GM21619 (cell line): ENCODE measurements around the gene ZNF202.
"Not testable (repeated sequence)": the region's sequence is repeated elsewhere in the genome, so short reads cannot be mapped to it uniquely, and the experiment has no call there.

ENCODE experiments used
- ATAC-seq: cut with Tn5 transposase; IDR thresholded peaks from one replicate; pipeline ENCODE4 v1.9.1; 2021; ENCODE audit not compliant: unreplicated experiment

Gene ZNF202

DNA sequence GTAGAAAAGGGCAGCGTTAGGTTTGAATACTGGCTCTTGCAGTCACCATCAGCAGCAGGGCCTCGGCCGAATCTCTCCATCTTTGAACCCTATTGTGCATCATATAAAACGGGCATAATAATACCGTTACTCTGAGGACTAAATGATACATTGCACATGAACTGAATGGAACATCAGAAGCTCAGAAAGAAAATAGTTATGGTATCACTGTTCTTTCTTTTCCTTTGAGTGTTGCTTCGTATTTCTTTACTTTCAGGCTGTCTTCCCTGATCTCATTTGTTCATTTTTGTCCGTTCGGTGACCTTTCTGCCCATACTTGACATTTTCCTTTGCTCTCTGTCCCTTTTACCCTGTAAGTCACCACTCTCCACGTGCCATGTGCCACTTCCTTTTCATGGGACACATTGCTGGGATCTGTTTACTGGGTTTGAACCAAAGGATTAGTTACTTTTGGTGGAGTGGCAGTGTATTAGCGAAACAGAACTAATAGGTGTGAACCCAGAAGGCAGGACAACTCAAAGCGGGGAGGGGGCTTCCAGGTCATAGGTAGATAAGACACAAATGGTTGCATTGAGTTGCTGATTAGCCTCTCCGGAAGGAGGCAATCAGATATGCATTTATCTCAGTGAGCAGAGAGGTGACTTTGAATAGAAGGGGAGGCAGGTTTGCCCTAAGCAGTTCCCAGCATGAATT lies 717 bp upstream of the ZNF202 start:
- ATAC-seq: no peak

DNA sequence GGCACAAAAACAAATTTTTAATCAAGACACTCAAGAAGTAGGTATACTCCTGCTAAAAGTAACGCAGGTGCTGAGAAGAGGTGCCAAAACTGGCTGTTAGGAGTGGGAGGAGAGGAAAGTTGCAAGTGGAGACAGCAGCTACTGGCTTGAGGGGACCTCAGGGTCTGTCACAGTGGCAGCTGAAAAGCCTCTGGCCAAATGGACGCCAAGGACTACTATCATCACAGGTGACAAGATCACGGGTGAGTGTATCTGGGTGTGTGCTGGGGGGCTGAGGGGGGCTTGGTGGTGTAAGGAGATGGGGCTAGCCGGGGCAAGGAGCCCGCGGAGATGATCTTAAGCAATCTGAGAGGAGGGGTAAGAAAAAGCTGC lies 687 bp downstream of the ZNF202 start:
- ATAC-seq: no peak

DNA sequence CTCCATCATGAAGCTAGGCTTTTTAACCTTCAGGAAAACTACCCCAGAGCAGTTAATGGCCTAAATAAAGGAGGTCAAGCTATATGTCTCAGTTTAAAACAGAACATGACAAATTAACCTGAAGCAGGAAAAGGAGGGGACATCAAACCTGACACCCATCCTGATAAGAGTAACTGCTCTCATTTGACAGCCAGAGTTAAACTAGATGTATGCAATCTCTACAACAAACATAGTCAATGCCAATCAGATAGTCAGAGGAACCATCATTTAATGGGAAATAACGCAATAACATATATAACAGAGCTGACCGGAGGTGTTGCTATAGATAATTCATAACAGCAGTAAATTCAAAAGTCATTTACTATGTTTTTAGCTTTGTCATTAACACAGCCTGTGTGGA lies 3.1 kb downstream of the ZNF202 start:
- ATAC-seq: no peak

DNA sequence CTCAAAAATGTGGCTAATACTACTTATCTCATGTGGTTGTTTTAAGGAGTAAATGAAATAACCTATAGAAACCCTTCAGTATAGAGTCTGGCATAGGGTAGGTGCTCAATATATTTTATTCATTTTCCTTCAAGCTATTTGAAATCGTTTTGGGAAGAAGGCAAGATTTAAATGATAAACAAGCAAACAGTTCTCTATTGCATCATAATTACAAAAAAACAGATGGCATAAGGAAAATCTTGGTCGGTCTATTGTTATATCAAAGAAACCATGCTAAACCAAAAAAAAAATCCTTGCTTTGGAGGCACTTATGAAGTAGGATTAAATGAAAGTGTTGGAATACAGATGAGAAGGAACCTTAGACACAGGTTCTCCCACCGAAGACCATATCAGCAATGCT lies 4.7 kb downstream of the ZNF202 start:
- ATAC-seq: no peak

DNA sequence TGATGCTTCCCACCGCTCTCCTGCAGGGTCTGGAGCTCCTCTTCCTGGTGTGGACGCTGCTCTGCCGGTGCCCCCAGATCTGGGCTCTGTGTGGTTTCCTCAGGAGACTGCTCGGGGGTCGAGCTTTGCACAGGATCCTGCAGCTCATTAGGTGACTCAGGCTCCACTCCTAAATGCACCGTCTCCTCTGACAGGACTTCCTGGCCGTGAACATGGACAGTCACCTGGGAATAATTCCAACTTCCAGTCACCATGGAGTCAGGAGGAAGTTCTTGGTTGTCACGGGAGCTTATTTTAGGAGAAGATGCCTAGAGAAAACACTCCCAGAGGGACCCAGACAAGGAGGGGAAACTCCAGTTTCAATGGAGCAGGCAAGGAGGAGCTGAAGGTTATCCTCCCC lies 11.9 kb downstream of the ZNF202 start:
- no peak for ATAC-seq

DNA sequence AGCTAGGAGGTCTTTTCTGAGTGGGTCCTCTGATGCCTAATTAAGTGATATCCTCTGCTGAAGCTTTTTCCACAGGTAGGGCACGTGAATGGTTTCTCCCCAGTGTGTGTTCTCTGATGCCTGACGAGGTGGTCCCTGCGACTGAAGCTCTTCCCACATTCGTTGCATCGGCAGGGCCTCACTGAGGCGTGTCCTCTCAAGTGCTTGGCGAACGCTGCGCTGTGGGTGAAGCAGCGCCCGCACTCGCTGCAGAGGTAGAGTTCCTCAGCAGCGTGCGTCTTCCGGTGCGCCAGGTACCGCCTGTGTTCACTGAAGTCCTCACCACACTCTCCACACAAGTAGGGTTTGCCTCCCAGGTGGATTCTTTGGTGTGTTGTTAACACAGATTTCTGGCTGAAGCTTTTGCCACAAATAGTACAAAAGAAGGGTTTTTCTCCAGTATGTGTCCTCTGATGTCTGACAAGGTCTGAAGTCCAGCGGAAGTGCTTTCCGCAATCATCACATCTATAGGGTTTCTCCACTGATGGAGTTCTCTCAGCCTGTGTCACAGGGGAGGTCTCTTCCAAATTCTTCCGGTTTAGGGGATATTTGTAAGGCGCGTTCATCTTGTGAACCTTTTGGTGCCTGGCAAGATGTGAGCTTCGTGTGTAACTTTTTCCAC lies 15.3 kb downstream of the ZNF202 start:
- no peak for ATAC-seq

DNA sequence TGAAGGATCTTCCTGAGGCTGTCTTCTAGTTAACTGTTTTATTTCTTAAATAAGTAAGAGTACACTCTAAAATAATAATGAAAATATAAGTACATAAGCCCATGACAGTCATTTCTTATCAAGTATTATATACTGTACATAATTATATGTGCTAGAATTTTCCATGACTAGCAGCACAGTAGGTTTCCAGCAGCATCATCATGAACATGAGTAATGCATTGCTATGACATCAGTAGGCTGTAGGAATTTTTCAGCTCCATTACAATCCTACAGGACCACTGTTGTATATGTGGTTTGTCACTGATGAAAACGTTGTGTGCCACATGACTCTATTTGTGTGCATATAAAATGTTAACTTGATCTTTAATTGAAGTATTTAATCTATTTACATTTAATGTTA lies 22.0 kb downstream of the ZNF202 start:
- no peak for ATAC-seq

DNA sequence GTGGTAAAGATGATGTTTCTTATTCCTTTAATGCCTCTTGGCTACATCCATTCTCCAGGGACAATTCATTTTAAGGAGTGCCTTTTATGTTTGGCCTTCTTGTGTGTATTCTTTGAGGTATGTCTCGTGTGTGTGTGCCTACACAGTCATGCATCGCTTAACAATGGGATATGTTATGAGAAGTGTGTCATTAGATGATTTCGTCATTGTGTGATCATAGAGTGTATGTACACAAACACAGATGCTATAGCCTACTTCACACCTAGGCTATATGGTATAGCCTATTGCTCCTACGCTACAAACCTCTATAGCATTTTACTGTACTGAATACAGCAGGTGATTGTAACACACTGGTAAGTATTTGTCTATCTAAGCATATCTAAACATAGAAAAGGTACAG lies 23.0 kb downstream of the ZNF202 start:
- no peak for ATAC-seq

DNA sequence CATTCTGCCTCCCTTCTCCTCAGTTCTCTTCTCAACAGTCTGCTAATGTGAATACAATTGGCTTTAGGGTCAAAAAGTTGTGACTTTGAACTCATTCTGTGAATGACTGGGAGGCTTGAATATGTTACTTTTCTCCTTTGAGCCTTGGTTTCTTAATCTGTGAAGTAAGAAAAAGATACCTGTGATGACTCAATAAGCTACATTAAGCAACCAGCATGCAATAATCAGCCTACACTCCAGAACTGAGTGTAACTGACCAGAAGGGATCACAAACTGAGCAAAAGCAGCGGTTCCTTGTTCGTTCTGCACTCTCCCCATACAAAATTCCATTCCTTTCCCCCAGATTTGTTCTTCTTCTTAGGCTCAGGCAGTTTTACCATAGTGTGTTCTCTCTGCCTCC lies 23.4 kb downstream of the ZNF202 start:
- ATAC-seq: no peak

DNA sequence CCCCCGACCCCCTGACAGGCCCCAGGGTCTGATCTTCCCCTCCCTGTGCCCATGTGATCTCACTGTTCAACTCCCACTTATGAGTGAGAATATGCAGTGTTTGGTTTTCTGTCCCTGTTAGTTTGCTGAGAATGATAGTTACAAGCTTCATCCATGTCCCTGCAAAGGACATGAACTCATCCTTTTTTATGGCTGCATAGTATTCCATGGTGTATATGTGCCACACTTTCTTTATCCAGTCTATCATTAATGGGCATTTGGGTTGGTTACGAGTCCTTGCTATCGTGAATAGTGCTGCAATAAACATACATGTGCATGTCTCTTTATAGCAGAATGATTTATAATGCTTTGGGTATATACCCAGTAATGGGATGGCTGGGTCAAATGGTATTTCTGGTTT lies 28.8 kb downstream of the ZNF202 start:
- not testable (repeated sequence) for ATAC-seq

DNA sequence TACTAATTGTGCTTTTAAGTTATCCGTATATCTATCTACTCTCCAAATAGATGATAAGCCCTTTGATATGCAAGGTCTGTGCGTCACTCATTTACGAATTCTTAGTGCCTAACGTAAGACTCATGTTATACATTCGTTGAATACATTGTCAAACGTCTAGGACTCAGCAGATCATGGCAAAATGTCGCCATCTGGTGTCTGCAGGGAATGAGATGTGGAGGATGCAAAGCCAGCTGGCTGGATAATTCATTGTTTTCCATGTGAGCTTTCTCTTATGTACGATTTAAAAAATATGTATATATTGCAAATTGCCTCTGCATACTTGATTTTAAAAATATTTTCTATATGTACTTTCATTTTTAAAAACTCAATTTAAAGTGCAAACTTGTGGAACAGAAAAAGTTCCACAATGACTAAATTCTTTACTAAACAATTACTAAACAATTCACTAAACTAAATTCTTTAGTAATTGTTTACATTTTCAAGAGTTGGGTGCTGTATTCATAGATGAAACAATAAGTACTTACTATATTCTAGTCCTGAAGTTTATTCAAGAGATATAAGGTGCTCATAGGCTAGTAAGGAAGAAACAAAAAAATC lies 33.8 kb downstream of the ZNF202 start:
- ATAC-seq: no peak

DNA sequence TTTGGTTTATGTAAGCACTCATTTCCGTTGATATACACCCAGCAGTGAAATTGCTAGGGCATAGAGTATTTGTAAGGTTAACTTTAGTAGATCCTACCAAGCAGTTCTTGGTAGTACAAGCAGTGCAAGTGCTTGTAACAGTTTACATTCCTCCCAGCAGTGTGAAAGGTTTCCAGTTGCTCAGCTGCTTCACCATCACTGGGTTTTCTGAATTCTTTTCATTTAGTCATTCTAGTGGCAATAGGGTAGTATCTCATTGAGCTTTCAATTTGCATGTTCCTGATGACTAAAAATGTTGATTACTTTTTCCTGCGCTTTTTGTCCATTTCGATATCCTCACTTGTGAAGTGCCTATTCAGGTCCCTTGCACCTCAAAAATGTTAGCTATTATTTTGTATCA lies 34.3 kb downstream of the ZNF202 start:
- ATAC-seq: no peak

DNA sequence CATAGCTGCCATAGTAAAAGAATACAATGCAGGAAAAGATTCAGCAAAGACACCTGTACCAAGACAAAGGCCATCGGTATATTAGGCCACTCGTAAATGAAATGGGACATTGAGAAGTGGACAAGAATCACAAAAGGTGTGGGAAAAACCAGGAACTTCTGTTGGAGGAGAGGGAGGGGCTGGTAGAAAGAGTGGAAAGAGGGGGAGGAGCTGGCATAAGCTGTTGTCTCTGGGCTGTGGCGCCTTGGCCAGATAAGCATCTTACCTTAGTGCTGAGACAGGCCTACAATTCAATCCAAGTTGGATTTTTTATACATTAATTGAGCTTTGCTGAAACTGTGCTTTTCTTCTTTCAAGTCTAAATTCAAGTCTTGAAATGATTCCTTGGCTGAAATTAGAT lies 37.1 kb downstream of the ZNF202 start:
- ATAC-seq: no peak

DNA sequence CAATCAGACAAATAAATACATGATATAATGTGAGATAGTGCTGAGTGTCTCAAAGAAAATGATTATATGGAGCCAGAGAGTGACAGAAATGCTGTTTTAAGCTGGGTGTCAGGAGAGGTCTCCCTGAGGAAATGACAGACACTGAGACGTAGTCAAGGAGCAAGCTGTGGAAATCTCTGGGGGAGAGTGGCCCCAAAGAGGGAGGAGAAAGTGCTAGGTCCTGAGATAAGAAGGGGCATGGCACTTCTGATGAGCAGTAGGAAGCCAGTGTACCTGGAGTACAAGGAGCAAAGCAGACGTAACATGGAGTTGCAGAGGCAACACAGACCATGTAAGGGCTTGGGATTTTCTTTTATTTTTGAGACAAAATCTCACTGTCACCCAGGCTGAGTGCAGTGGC lies 38.8 kb downstream of the ZNF202 start:
- no peak for ATAC-seq

DNA sequence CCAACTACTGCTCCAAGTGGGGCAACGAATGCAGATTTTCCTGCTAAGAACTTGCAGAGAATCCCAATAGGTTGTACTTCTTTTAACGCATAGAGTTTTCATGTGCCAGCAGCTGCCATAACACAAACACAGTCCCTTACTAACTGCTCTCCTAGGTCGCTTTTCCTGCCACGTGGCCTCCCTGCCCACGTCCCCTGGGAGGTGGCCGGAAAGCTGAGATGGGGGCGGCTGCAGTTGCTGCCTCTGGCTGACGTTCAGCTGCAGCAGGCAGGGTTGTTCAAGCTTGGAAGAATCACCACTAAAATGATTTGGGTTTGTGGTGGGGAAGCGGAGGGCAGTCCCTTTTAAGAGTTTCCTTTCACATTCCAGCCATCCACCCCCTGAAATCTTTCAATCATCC lies 39.3 kb downstream of the ZNF202 start:
- no peak for ATAC-seq

DNA sequence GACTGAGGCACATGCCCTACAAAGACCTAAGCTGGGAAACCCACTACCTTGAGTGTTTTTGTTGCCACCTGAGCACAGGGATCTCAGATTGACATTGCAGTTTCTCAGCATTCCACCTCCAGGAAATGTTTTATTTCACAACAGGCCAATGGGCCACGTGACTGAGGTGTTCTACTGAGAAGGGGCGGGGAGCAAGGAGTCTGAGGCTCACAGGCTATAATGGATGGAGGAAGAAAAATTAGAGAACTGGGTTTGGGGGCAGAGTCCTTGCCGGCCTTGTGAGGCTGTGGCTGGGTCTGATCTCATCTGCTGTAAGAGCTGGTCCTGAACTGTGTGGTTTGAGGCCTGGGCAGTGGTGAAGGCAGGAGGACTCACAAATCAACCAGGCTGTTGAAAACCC lies 40.7 kb downstream of the ZNF202 start:
- ATAC-seq: no peak

DNA sequence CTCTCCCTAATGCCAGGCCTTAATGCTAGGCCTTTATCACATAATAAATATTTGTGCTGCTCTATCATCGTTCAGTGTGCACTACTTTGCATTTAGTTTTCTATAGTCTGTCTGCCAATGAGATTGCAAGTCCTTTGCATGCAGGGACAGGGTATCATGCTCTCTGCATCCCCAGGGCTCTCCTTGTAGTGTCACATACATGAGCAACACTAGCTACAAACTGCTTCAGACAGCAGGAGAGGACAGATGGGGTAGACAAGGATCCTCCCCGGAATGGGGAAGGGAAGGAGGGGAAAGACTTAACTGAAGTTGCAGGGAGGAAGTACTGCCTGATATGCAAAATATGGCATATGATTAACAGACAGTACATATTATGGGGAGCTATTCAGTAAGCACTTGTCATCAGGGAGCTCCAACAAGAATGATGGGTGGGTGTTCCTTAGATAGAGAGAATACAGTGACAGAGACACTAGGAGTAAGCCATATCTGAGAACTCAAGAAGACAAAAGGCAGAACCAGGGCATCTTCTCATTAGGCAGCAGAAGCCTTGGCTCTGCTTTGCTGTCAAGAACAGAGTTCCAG lies 42.8 kb downstream of the ZNF202 start:
- ATAC-seq: no peak

DNA sequence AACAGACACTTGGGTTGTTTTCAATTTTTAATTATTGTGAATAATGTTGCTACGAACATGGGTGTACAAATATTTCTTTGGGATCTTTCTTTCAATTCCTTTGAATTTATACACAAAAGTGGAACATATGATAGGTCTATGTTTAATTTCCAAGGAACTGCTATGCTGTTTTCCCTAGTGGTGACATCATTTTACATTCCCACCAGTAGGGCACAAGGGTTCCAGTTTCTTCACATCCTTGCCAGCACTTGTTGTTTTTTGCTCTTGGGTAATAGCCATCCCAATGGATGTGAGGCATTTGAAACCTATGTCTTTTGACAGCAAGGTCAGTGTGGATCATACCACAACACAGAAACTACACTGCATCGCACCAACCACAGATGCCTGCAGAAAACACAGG lies 45.3 kb downstream of the ZNF202 start:
- ATAC-seq: no peak

DNA sequence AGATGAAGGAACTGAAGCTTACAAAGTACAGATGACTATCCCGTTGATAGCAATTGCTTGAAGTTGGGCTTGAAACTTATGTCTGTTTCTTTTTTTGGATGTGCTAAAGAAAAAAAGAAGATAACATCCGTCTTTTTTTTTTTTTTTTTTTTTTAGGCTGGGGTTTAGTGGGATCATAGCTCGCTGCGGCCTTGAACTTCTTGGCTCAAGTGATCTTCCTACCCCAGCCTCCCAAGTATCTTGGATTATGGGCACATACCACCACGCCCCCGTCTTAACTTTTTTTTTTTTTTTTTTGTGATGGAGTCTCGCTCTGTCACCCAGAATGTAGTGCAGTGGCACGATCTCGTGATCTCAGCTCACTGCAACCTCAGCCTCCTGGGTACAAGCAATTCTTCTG lies 46.2 kb downstream of the ZNF202 start:
- ATAC-seq: no peak

DNA sequence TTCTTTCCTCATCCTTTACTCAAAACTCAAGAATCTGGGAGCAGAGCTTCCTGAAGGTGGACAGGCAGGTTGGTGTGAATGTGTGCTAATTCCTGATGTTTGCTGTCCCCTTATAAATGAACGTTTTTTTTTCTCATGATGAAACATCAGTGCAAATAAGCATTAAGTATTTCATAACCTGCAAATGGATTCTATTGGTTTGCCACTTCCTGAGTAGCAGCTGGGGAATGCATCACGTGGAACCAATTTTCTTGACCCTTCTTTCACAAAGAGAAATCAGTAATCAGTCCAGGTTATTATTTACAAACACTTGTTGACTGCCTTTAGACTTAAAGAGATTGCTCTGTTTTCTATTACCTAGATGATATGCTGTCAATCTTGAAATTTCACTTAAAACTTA lies 46.9 kb downstream of the ZNF202 start:
- no peak for ATAC-seq

DNA sequence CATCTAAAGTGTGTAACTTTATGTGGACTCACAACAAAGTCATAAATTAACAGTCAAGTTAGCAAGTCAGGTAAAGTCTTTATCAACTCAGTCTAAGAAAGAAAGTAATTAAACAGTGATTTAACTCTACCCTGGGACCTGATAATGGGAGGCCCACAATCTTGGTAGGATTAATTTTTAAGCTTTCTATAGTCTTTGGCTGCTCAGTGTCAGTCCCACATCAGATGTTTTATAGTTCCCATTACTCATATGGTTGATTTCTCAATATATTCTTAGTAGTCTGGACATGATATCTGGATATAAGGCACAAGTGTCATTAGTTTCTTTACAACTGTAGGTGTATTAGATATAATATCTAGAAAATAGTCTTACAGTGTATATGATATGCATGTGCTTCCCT lies 48.5 kb downstream of the ZNF202 start:
- ATAC-seq: no peak

DNA sequence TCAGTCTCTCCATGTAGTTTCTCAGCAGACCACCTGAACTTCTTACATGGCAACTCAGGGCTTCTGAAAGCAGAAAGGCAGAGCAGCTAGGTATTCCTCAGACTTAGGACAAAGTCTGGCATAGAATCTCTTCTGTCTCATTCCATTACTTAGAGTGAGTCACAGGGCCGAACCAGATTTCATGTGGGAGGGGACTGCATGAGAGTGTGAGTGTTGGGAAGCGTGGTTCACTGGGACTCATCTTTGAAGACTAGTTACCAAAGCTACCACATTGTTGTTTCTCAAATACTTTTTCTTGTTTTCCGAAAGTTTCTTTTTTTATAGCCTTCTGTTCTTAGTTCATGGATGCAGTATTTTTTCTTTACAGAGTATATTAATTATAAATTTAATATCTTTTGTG lies 51.0 kb downstream of the ZNF202 start:
- no peak for ATAC-seq
